PFSK-1 (cell line): ENCODE results near the gene STRN3.

Source experiments
- FOXP2 ChIP-seq: optimal IDR thresholded peaks from 2 replicates; pipeline ENCODE3; 2011; ENCODE audit warnings: borderline replicate concordance, control low read depth, inconsistent platforms; ENCODE audit not compliant: insufficient read depth; ENCODE audit errors: extremely low read length, extremely low read depth
- POLR2AphosphoS5 ChIP-seq: IDR thresholded peaks from 2 replicates; pipeline ENCODE4 v1.6.1; 2012; ENCODE audit warnings: low read depth, mild to moderate bottlenecking, control low read depth, low read length, moderate library complexity
- REST ChIP-seq, 2 experiments: IDR thresholded peaks; 2 replicates each; pipeline versions ENCODE4 v1.6.1 to v1.8.0; 2011 to 2012; ENCODE audit warnings: low read depth in 2 of 2, low read length in 2 of 2, control low read depth in 1 of 2, inconsistent platforms in 1 of 2, mild to moderate bottlenecking in 1 of 2, moderate library complexity in 1 of 2; ENCODE audit not compliant: insufficient read depth in 1 of 2
- SIN3A ChIP-seq: IDR thresholded peaks from 2 replicates; pipeline ENCODE4 v1.6.1; 2012; ENCODE audit warnings: mild to moderate bottlenecking, low read length, moderate library complexity, borderline replicate concordance; ENCODE audit not compliant: insufficient read depth
- TAF1 ChIP-seq: IDR thresholded peaks from 2 replicates; pipeline ENCODE4 v1.6.1; 2012; ENCODE audit warnings: low read length, control low read depth, borderline replicate concordance; ENCODE audit not compliant: insufficient read depth

STRN3 gene

GRCh38 chr14:31030469-31030868 lies 4.3 kb upstream of the STRN3 start:
- TF ChIP-seq REST (IDR thresholded peaks at IDR 0.05; ENCODE audit: insufficient read depth in 1 of 2, low read depth in 2 of 2, low read length in 2 of 2) = no peak
- no peak for TF ChIP-seq SIN3A
- no peak for TF ChIP-seq POLR2AphosphoS5
- TF ChIP-seq TAF1 = no peak
- no peak for TF ChIP-seq FOXP2

GRCh38 chr14:31029016-31029970 lies 3.1 kb upstream of the STRN3 start:
- no peak for TF ChIP-seq REST (IDR thresholded peaks at IDR 0.05; ENCODE audit: insufficient read depth in 1 of 2, low read depth in 2 of 2, low read length in 2 of 2)
- no peak for TF ChIP-seq SIN3A
- no peak for TF ChIP-seq TAF1
- TF ChIP-seq FOXP2 = no peak
- TF ChIP-seq POLR2AphosphoS5 = no peak

GRCh38 chr14:31027847-31028246 lies 1.7 kb upstream of the STRN3 start:
- TF ChIP-seq POLR2AphosphoS5 (no peak), TAF1 (no peak), REST (IDR thresholded peaks at IDR 0.05; ENCODE audit: insufficient read depth in 1 of 2, low read depth in 2 of 2, low read length in 2 of 2) (no peak), FOXP2 (no peak), SIN3A (no peak)

GRCh38 chr14:31026450-31027235 lies 464 bp upstream of the STRN3 start:
- TF ChIP-seq REST (IDR thresholded peaks at IDR 0.05; ENCODE audit: insufficient read depth in 1 of 2, low read depth in 2 of 2, low read length in 2 of 2) (no peak), POLR2AphosphoS5 (0 out of 2 replicates have a peak, but pooled peaks have one; percentile 69), TAF1 (no peak), FOXP2 (no peak), SIN3A (no peak)
